Progenitor cell of endocrine pancreas (in vitro differentiated cells): ENCODE results near the gene RFNG. TPM values are rescaled to one million over a fixed set of nuclear protein-coding genes. Genes with fewer than 3 reads are reported as not detected.
A peak's percentile ranks its signal among the peaks of the same experiment; 100 is the strongest.

Experiments
- DNase-seq: peaks from one replicate; pipeline ENCODE4 v3.0.0; 2021; ENCODE audit warnings: low spot score; ENCODE audit not compliant: unreplicated experiment
- H3K27ac Mint-ChIP-seq: 2 replicates; pipeline ENCODE4 v1.8.0; 2021; ENCODE audit warnings: mild to moderate bottlenecking, moderate library complexity, mixed read lengths
- H3K27me3 Mint-ChIP-seq: 2 replicates; pipeline ENCODE4 v1.8.0; 2021; ENCODE audit warnings: mixed read lengths
- H3K36me3 Mint-ChIP-seq: 2 replicates; pipeline ENCODE4 v1.8.0; 2022; ENCODE audit warnings: mixed read lengths; ENCODE audit not compliant: insufficient read depth
- H3K4me1 Mint-ChIP-seq: 2 replicates; pipeline ENCODE4 v1.8.0; 2021; ENCODE audit warnings: low read depth, mixed read lengths
- H3K4me3 Mint-ChIP-seq: 2 replicates; pipeline ENCODE4 v1.8.0; 2021; ENCODE audit warnings: low read depth, mild to moderate bottlenecking, moderate library complexity, mixed read lengths
- H3K9me3 Mint-ChIP-seq: 2 replicates; pipeline ENCODE4 v1.8.0; 2021; ENCODE audit warnings: low read depth, mixed read lengths
- CTCF ChIP-seq: fragments of 200-600 bp; sonication (generic); IDR thresholded peaks from one replicate; pipeline ENCODE4 v1.5.0; 2021; ENCODE audit warnings: antibody characterized with exemption, mild to moderate bottlenecking; ENCODE audit not compliant: unreplicated experiment
- total RNA-seq: library from RNA; stranded (reverse); gene quantifications from 2 replicates; pipeline ENCODE4 v1.2.1, GENCODE V29; 2021

Gene RFNG
- total RNA-seq, 1 donor from 2014 or later: 65.5 TPM

GRCh38 chr17:82065638-82066303 is 14.2 kb upstream of the RFNG start, which contains the start of gene DUS1L:
DUS1L (minus strand) TSS chr17:82065804; CDS start chr17:82065059, 745 bp downstream.
- TF ChIP-seq CTCF: no peak
- Mint-ChIP-seq H3K4me1 (peaks cover 1% of the 10 kb centered on the region), H3K27me3 (peaks cover 4% of the 10 kb centered on the region), H3K4me3 (peak within 1 kb of the TSS; percentile 76), H3K36me3 (no peaks in the 10 kb centered on the region), H3K9me3 (no peaks in the 10 kb centered on the region), H3K27ac (peak within 1 kb of the TSS; percentile 92)
- peak; percentile 40 for DNase-seq

- TF ChIP-seq CTCF: no peak
- no peak for DNase-seq
- Mint-ChIP-seq H3K4me3 (peak overlapping the region; percentile 65), H3K4me1 (peaks cover 1% of the 10 kb centered on the region), H3K9me3 (no peaks in the 10 kb centered on the region), H3K36me3 (peaks cover under 1% of the 10 kb centered on the region), H3K27me3 (no peaks in the 10 kb centered on the region), H3K27ac (no peak overlapping the region)
Measured at GRCh38 chr17:82065193-82065637, 13.6 kb upstream of the RFNG start.

GRCh38 chr17:82064433-82065192 is 13.0 kb upstream of the RFNG start:
- peak overlapping the region; percentile 65 for H3K4me3 Mint-ChIP-seq

GRCh38 chr17:82063424-82064415 is 12.1 kb upstream of the RFNG start:
- Mint-ChIP-seq H3K27ac (no peak overlapping the region), H3K9me3 (no peaks in the 10 kb centered on the region), H3K36me3 (peaks cover 2% of the 10 kb centered on the region), H3K4me1 (peaks cover 1% of the 10 kb centered on the region), H3K27me3 (no peaks in the 10 kb centered on the region), H3K4me3 (peak overlapping the region; percentile 65)
- no peak for TF ChIP-seq CTCF
- no peak for DNase-seq

More at GRCh38 chr17:82064433-82065192, 13.0 kb upstream of the RFNG start:
- H3K27ac Mint-ChIP-seq: no peak overlapping the region
- H3K36me3 Mint-ChIP-seq: peaks cover 2% of the 10 kb centered on the region
- no peak for TF ChIP-seq CTCF
- H3K27me3 Mint-ChIP-seq: no peaks in the 10 kb centered on the region
- no peak for DNase-seq
- H3K4me1 Mint-ChIP-seq: peaks cover 1% of the 10 kb centered on the region
- no peaks in the 10 kb centered on the region for H3K9me3 Mint-ChIP-seq

- H3K36me3 Mint-ChIP-seq: peaks cover 2% of the 10 kb centered on the region
- DNase-seq: no peak
- no peak overlapping the region for H3K4me3 Mint-ChIP-seq
- peaks cover 1% of the 10 kb centered on the region for H3K4me1 Mint-ChIP-seq
- no peak overlapping the region for H3K27ac Mint-ChIP-seq
- H3K9me3 Mint-ChIP-seq: no peaks in the 10 kb centered on the region
- H3K27me3 Mint-ChIP-seq: no peaks in the 10 kb centered on the region
- no peak for TF ChIP-seq CTCF
Measured at GRCh38 chr17:82062984-82063368, 11.4 kb upstream of the RFNG start.
